T47D (cell line): ENCODE measurements around the gene ADRA1B.

Experiments used
- DNase-seq, 2 experiments: peaks; one replicate each; pipeline versions ENCODE4 v3.0.0 to v3.0.0-alpha.2; 2011 to 2012; ENCODE audit warnings: low read depth in 1 of 2, low spot score in 1 of 2
- JUND ChIP-seq: IDR thresholded peaks from 2 replicates; pipeline ENCODE4 v1.6.1; 2012; ENCODE audit warnings: low read depth
- in situ Hi-C: cut with HindIII; loops from 2 replicates; pipeline ENCODE4 v1.10.0; 2016; ENCODE audit warnings: low sequenced_read_pairs, low pct_unique_long_range_greater_than_20kb

The ADRA1B gene

DNA sequence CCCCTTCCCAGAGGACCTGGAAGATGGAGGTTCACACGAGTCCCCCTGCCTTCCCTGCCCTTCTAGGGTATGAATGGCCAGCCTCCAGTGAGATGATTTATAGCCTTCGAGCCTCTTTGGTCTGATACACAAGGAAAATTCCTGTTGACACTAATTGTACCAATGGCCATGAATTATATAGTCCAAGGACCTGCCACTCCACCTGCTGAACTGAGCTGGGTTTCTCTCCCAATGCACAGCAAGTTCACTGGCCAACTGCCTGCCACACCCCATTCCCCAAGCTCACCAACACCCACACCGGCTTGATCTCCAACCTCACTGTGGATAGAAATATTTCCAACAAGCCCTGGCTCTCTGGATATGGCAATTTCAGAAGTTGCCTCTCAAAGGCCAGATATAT is 9.3 kb upstream of the ADRA1B start:
- no peak for TF ChIP-seq JUND
- in situ Hi-C loops, result no loop called here
- DNase-seq, result peak in 1 of 2 experiments; percentile 37

DNA sequence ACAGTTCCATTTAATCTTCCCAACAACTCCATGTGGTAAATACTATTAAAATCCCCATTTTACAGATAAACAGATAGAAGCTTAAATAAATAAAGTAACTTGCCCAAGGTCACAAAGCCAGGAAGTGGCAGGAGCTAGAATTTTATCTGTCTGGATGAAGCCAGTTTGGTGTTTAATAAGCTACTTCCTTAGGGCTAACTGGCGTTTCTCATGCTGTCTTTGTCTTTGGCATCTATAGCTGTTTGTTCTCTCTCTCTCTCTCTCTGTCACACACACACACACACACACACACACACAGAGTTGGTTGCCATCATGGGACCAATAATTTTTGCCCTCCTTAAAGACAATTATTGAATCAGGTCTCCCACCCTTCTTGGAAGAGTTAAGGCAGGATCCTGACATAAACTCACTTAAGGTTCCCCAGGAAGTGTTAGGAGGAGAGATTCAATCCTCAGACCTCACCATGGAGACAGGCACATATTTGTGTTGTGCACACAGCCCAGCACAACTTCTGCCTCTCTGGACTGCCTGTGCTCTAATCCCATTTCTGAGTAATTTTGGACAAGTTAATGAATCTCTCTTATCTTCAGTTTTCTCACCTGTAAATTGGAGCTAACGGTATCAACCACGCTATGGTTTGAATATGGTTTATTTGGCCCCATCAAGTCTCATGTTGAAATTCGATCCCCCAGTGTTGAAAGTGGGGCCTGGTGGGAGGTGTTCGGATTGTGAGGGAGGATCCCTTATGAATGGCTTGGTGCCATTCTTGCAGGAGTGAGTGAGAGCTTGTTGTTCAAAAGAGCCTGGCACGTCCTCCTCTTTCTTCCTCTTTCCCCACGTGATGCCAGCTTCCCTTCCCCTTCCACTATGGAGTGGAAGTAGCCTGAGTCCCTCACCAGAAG is 8.3 kb upstream of the ADRA1B start:
- peak in 1 of 2 experiments; percentile 85 for DNase-seq
- TF ChIP-seq JUND, result peak; percentile 94
- in situ Hi-C loops, result no loop called here

DNA sequence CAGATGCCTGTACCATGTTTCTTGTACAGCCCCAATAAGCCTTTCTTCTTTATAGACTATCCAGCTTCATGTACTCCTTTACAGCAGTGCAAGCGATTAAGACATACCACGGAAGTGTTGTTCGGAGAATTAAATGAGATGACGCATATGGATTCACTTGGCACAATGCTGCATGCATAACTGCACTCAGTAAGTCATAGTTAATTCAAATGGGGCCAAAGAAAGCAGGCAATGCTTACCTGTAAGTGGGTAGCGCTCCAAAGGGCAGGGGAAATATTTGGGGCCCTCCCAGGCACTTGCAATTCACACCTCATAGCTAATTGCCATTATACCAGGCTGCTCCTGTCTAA is 7.7 kb upstream of the ADRA1B start:
- DNase-seq, result no peak
- TF ChIP-seq JUND, result no peak
- in situ Hi-C loops, result no loop called here

DNA sequence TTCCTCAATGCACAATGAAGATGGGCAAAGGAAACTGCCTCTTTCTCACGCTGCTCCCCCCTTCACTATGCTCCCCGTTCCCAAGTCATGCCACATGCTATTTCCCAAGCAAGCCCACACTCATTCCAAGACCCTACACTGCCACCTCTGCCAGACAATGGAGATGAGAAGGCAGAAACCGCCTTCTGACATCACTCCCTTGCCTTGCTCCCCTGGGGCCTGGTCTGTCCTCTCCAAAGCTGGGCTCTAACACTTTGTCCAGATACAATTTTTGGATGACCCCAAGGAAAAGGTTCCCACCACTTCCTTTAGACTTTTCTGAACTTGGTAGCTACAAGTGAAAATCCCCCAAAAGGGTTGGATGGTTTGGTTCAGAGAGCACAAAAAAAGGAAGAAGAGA is 7.2 kb upstream of the ADRA1B start:
- no peak for TF ChIP-seq JUND
- no peak for DNase-seq
- in situ Hi-C loops, result no loop called here

GRCh38 chr5:159910207-159910842 is 6.0 kb upstream of the ADRA1B start:
- no peak for TF ChIP-seq JUND
- in situ Hi-C loops, result no loop called here
- no peak for DNase-seq

GRCh38 chr5:159910843-159911229 is 5.4 kb upstream of the ADRA1B start:
- no peak for TF ChIP-seq JUND
- no peak for DNase-seq
- in situ Hi-C loops, result no loop called here

DNA sequence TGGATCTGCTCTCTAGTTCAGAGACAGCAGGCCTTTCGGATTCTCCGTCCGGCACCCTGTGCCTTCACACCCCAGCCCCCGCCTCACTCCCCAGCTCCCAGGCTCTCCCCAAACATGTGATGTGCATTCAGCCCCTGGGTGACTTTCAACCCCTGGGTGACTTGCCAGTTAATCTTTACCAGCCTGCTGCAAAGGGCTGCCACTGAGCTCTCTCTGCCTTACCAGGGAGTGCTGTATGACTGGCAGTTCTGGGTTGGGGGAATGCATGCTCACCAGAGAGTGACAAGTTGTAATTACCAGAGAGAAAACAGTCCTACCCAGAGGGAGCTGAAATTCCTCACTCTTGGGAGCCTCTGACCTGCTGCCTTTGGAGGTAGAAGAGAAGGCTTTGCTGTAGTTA is 4.9 kb upstream of the ADRA1B start:
- in situ Hi-C loops, result no loop called here
- no peak for DNase-seq
- no peak for TF ChIP-seq JUND

DNA sequence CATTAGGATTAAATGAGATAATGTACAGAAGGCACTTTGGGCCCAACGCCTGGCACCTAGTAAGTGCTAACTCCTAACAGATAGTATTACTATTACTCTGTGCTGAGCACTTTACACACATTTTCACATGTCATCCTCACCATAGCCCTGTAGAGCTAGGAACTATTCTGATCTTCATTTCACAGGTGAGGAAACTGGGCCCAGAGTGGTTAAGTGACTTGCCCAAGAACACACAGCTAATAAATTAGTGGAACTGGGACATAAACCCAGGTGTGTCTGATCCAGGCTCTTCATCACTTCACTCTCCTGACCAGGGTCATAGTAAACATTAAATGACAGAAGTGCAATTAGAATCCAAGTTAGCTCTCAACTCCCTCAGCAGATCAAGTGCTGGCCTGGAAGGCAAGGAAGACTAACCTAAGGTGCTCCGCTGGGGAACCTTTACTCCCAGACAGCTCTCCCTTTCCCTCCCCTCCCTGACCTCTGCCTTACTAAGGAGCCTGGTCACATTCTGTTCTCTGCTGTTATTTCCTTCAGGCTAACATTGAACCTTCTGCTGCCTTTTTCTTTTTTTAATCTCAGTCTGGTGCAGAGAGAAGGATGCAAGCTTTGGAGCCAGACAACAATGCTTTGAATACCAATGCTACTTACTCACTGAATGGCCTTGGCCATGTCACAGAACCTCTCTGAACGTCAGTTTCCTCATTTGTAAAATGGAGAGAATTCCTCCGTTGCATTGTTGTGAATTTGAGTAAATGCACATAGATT is 4.1 kb upstream of the ADRA1B start:
- DNase-seq, result peak in 1 of 2 experiments; percentile 31
- in situ Hi-C loops, result no loop called here
- TF ChIP-seq JUND, result no peak

- in situ Hi-C loops, result no loop called here
- TF ChIP-seq JUND, result no peak
- DNase-seq, result peak in 1 of 2 experiments; percentile 35
Measured at GRCh38 chr5:159913048-159913447, 3.2 kb upstream of the ADRA1B start.

DNA sequence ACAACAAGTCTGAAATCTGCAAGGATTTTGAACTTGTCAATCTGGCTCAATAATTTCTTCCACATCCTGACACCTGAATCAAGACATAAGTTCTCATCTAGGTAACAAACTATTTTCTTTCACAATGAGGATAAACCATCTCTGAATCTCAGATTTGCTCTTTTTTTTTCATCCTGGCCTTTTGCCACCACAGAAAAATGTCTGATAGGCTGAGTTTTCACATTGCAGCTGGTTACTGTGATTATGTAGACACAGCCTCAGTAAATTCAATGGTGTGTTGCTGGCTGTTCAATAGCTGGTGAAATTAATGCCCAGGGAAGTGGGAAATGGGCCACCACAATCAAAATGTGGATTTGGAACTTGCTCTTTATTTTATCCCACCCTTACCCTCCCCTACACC is 2.8 kb upstream of the ADRA1B start:
- no peak for TF ChIP-seq JUND
- in situ Hi-C loops, result no loop called here
- DNase-seq, result no peak

DNA sequence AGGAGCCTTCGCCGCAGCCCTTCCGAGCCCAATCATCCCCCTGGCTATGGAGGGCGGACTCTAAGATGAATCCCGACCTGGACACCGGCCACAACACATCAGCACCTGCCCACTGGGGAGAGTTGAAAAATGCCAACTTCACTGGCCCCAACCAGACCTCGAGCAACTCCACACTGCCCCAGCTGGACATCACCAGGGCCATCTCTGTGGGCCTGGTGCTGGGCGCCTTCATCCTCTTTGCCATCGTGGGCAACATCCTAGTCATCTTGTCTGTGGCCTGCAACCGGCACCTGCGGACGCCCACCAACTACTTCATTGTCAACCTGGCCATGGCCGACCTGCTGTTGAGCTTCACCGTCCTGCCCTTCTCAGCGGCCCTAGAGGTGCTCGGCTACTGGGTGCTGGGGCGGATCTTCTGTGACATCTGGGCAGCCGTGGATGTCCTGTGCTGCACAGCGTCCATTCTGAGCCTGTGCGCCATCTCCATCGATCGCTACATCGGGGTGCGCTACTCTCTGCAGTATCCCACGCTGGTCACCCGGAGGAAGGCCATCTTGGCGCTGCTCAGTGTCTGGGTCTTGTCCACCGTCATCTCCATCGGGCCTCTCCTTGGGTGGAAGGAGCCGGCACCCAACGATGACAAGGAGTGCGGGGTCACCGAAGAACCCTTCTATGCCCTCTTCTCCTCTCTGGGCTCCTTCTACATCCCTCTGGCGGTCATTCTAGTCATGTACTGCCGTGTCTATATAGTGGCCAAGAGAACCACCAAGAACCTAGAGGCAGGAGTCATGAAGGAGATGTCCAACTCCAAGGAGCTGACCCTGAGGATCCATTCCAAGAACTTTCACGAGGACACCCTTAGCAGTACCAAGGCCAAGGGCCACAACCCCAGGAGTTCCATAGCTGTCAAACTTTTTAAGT is 819 bp downstream of the ADRA1B start:
- no peak for TF ChIP-seq JUND
- in situ Hi-C loops, result no loop called here
- DNase-seq, result no peak

GRCh38 chr5:159917994-159918393 is 1.7 kb downstream of the ADRA1B start:
- in situ Hi-C loops, result no loop called here
- no peak for DNase-seq
- no peak for TF ChIP-seq JUND
